IMR-90 (cell line): Measurements from ENCODE around the gene RABL2B. TPM values are rescaled to one million over a fixed set of nuclear protein-coding genes. Genes with fewer than 3 reads are reported as not detected.

Source experiments
- ATAC-seq: fragments of 200-7000 bp; cut with Tn5 transposase; 2 replicates; pipeline ENCODE4 v1.9.1; 2020; ENCODE audit warnings: low read depth, mild to moderate bottlenecking, moderate library complexity
- BruUV-seq: library from RNA; stranded (reverse); fragments of 400-500 nt; replicated peaks from 2 replicates; lab custom pipeline; 2021; lab: Mats Ljungman, UMichigan
- CTCF ChIA-PET: fragments of 300-600 bp; formaldehyde crosslinking; extraction: SDS; loops from one replicate; lab custom pipeline; 2021; ENCODE audit warnings: antibody characterized with exemption; lab: Yijun Ruan, JAX
- POLR2A ChIA-PET: fragments of 300-600 bp; sonication (Branson Sonifier 250); formaldehyde crosslinking; loops from one replicate; lab custom pipeline; 2022; ENCODE audit warnings: antibody characterized with exemption; ENCODE audit not compliant: unreplicated experiment; lab: Charles Lee
- DNase-seq: peaks from one replicate; pipeline ENCODE4 v3.0.0; 2013
- H2AFZ ChIP-seq: replicated peaks from 2 replicates; pipeline ENCODE3; 2013; ENCODE audit warnings: low read length, mild to moderate bottlenecking; ENCODE audit not compliant: poor library complexity
- H2AK5ac ChIP-seq: 2 replicates; pipeline ENCODE4 v1.6.1; 2013; ENCODE audit warnings: low read depth, low read length, inconsistent platforms
- H2AK9ac ChIP-seq: replicated peaks from 2 replicates; pipeline ENCODE3; 2013; ENCODE audit warnings: mild to moderate bottlenecking, low read depth, low read length, moderate library complexity; ENCODE audit not compliant: poor library complexity
- H2BK120ac ChIP-seq: 2 replicates; pipeline ENCODE4 v1.6.1; 2013; ENCODE audit warnings: low read depth, low read length, inconsistent platforms
- H2BK15ac ChIP-seq: 3 replicates; pipeline ENCODE4 v1.6.1; 2013; ENCODE audit warnings: low read depth, low read length, inconsistent platforms
- H2BK20ac ChIP-seq: 2 replicates; pipeline ENCODE4 v1.6.1; 2013; ENCODE audit warnings: low read depth, mild to moderate bottlenecking, inconsistent platforms, low read length, moderate library complexity
- H2BK5ac ChIP-seq: 2 replicates; pipeline ENCODE4 v1.6.1; 2013; ENCODE audit warnings: mild to moderate bottlenecking, low read depth, low read length, inconsistent platforms; ENCODE audit not compliant: poor library complexity, severe bottlenecking
- H3K14ac ChIP-seq: replicated peaks from 2 replicates; pipeline ENCODE4 v1.6.1; 2013; ENCODE audit warnings: low read depth, low read length, inconsistent platforms
- H3K18ac ChIP-seq: 2 replicates; pipeline ENCODE4 v1.6.1; 2013; ENCODE audit warnings: low read depth, low read length, control low read depth
- H3K23ac ChIP-seq: 2 replicates; pipeline ENCODE4 v1.6.1; 2013; ENCODE audit warnings: low read depth, low read length, inconsistent platforms
- H3K27ac ChIP-seq: 2 replicates; pipeline ENCODE4 v1.5.1; 2013; ENCODE audit warnings: mild to moderate bottlenecking, control low read depth, low read length; ENCODE audit not compliant: insufficient read depth
- H3K27me3 ChIP-seq: 2 replicates; pipeline ENCODE4 v1.6.1; 2013; ENCODE audit warnings: low read length; ENCODE audit not compliant: control insufficient read depth, insufficient read depth
- H3K36me3 ChIP-seq: 2 replicates; pipeline ENCODE4 v1.6.1; 2013; ENCODE audit warnings: low read length, mixed read lengths; ENCODE audit not compliant: control insufficient read depth, insufficient read depth
- H3K4ac ChIP-seq: 2 replicates; pipeline ENCODE4 v1.6.1; 2013; ENCODE audit warnings: low read depth, low read length, inconsistent platforms
- H3K4me1 ChIP-seq: 2 replicates; pipeline ENCODE4 v1.6.1; 2013; ENCODE audit warnings: low read length, mixed read lengths; ENCODE audit not compliant: control insufficient read depth, insufficient read depth
- H3K4me2 ChIP-seq: 2 replicates; pipeline ENCODE4 v1.6.1; 2013; ENCODE audit warnings: low read depth, mild to moderate bottlenecking, control low read depth, low read length, moderate library complexity
- H3K4me3 ChIP-seq: 2 replicates; pipeline ENCODE4 v1.5.1; 2013; ENCODE audit warnings: low read depth, mild to moderate bottlenecking, control low read depth, low read length, moderate library complexity; ENCODE audit not compliant: insufficient read depth
- H3K56ac ChIP-seq: 2 replicates; pipeline ENCODE4 v1.6.1; 2013; ENCODE audit warnings: low read length, inconsistent platforms; ENCODE audit not compliant: insufficient read depth; ENCODE audit errors: extremely low read depth
- H3K79me1 ChIP-seq, 2 experiments: 2 replicates each; pipeline ENCODE4 v1.6.1; 2013; ENCODE audit warnings: low read length in 2 of 2, inconsistent platforms in 1 of 2, low read depth in 1 of 2
- H3K9ac ChIP-seq: 2 replicates; pipeline ENCODE4 v1.6.1; 2013; ENCODE audit warnings: low read depth, low read length, control low read depth
- H3K9me1 ChIP-seq: 2 replicates; pipeline ENCODE4 v1.6.1; 2013; ENCODE audit warnings: low read length, inconsistent platforms; ENCODE audit not compliant: insufficient read depth
- H3K9me3 ChIP-seq: 2 replicates; pipeline ENCODE4 v1.6.1; 2013; ENCODE audit warnings: low read length; ENCODE audit not compliant: control insufficient read depth, insufficient read depth
- H4K20me1 ChIP-seq: 2 replicates; pipeline ENCODE4 v1.6.1; 2013; ENCODE audit warnings: low read length, inconsistent platforms; ENCODE audit not compliant: insufficient read depth
- H4K5ac ChIP-seq: 2 replicates; pipeline ENCODE4 v1.6.1; 2013; ENCODE audit warnings: mild to moderate bottlenecking, low read depth, low read length, control low read depth
- H4K8ac ChIP-seq, 2 experiments: 2 replicates each; pipeline ENCODE4 v1.6.1; 2013; ENCODE audit warnings: low read depth in 2 of 2, low read length in 2 of 2, control low read depth in 1 of 2, inconsistent platforms in 1 of 2
- H4K91ac ChIP-seq: 2 replicates; pipeline ENCODE4 v1.6.1; 2013; ENCODE audit warnings: low read depth, low read length, inconsistent platforms; ENCODE audit not compliant: insufficient read depth
- BHLHE40 ChIP-seq: fragments of 150-350 bp; IDR thresholded peaks from 2 replicates; pipeline ENCODE4 v1.6.1; 2016; ENCODE audit warnings: mild to moderate bottlenecking, low read depth, low read length
- CEBPB ChIP-seq: IDR thresholded peaks from 2 replicates; pipeline ENCODE4 v1.6.1; 2012; ENCODE audit warnings: low read depth, low read length, improper control_type of control experiment
- CHD1 ChIP-seq: IDR thresholded peaks from 2 replicates; pipeline ENCODE4 v1.6.1; 2012; ENCODE audit warnings: low read depth, low read length, improper control_type of control experiment
- CTCF ChIP-seq: conservative IDR thresholded peaks from 2 replicates; pipeline ENCODE4 v1.5.1; 2012; ENCODE audit warnings: mild to moderate bottlenecking, low read depth, low read length, improper control_type of control experiment
- ELK1 ChIP-seq: fragments of 150-350 bp; IDR thresholded peaks from 2 replicates; pipeline ENCODE4 v1.6.1; 2016; ENCODE audit warnings: low read depth, mild to moderate bottlenecking, low read length, moderate library complexity, borderline replicate concordance
- FOS ChIP-seq: fragments of 150-350 bp; IDR thresholded peaks from 2 replicates; pipeline ENCODE4 v1.6.1; 2016; ENCODE audit warnings: low read depth, low read length
- MAFK ChIP-seq: IDR thresholded peaks from 2 replicates; pipeline ENCODE4 v1.6.1; 2012; ENCODE audit warnings: low read depth, low read length, improper control_type of control experiment
- MAZ ChIP-seq: IDR thresholded peaks from 2 replicates; pipeline ENCODE4 v1.6.1; 2012; ENCODE audit warnings: low read depth, mild to moderate bottlenecking, low read length, improper control_type of control experiment, moderate library complexity, borderline replicate concordance
- MXI1 ChIP-seq: IDR thresholded peaks from 2 replicates; pipeline ENCODE4 v1.6.1; 2012; ENCODE audit warnings: low read depth, mild to moderate bottlenecking, low read length, moderate library complexity, borderline replicate concordance
- NFE2L2 ChIP-seq: fragments of 150-350 bp; IDR thresholded peaks from 2 replicates; pipeline ENCODE4 v1.6.1; 2016; ENCODE audit warnings: low read depth, mild to moderate bottlenecking, low read length
- POLR2A ChIP-seq: IDR thresholded peaks from 2 replicates; pipeline ENCODE4 v1.6.1; 2012; ENCODE audit warnings: mild to moderate bottlenecking, low read depth, low read length
- RAD21 ChIP-seq: IDR thresholded peaks from 2 replicates; pipeline ENCODE4 v1.6.1; 2012; ENCODE audit warnings: low read length, improper control_type of control experiment
- RCOR1 ChIP-seq: IDR thresholded peaks from 2 replicates; pipeline ENCODE4 v1.6.1; 2012; ENCODE audit warnings: mild to moderate bottlenecking, low read length, improper control_type of control experiment; ENCODE audit not compliant: insufficient replicate concordance
- RFX5 ChIP-seq: IDR thresholded peaks from 2 replicates; pipeline ENCODE4 v1.8.0; 2012; ENCODE audit warnings: low read depth, mild to moderate bottlenecking, low read length, moderate library complexity
- USF2 ChIP-seq: fragments of 150-350 bp; IDR thresholded peaks from 2 replicates; pipeline ENCODE4 v1.6.1; 2017; ENCODE audit warnings: mild to moderate bottlenecking, antibody characterized with exemption, low read length, low read depth
- WGBS, 2 experiments: methylation state at CpG; one replicate each; pipeline versions ENCODE4 v1.1.5 to v1.1.7; 2013; ENCODE audit warnings: missing lambda C conversion rate in 2 of 2; ENCODE audit not compliant: insufficient read length in 1 of 2; ENCODE audit errors: extremely low coverage in 2 of 2; 5-methylcytosine and 5-hydroxymethylcytosine counted together
- dilution Hi-C: fragments of 300-500 bp; cut with HindIII; formaldehyde crosslinking; loops from one replicate; pipeline ENCODE4 v1.14.3; 2018; ENCODE audit warnings: low sequenced_read_pairs; ENCODE audit not compliant: unreplicated experiment
- in situ Hi-C: fragments of 300-500 bp; cut with MboI; formaldehyde crosslinking; loops from 3 replicates; pipeline ENCODE4 v1.14.3; 2019; ENCODE audit warnings: low sequenced_read_pairs, inconsistent platforms, mixed read lengths
- intact Hi-C: fragments of 100-400 bp; cut with micrococcal nuclease; formaldehyde crosslinking; loops from 2 replicates; pipeline ENCODE4 v1.10.0; 2022
- polyA plus RNA-seq, 3 experiments: library from polyadenylated mRNA; depleted of rRNA; stranded (reverse); fragments of >200 nt; gene quantifications; 2 replicates each; pipeline ENCODE4 v1.2.3, GENCODE V29; 2012; ENCODE audit warnings: low replicate concordance in 1 of 3
- total RNA-seq: library from RNA; depleted of rRNA; stranded (reverse); fragments of >200 nt; gene quantifications from 2 replicates; pipeline ENCODE4 v1.2.3, GENCODE V29; 2012

The RABL2B gene
- total and polyA plus RNA-seq, 2 of the 4 experiments (the other 2 are of a cell fraction) = 8.4 to 23.3 TPM

GRCh38 chr22:50730013-50730891 is 53.2 kb downstream of the RABL2B start:
- Histone ChIP-seq H3K18ac (no peak overlapping the region), H2AK9ac (peak overlapping the region; percentile 33), H3K27ac (no peak overlapping the region), H3K9ac (no peak overlapping the region), H2AFZ (no peak overlapping the region), H3K36me3 (peaks cover 7% of the 10 kb centered on the region), H3K9me3 (no peaks in the 10 kb centered on the region), H3K4me1 (peaks cover 7% of the 10 kb centered on the region), H2BK120ac (no peak overlapping the region), H4K8ac (no peak overlapping the region), H3K4me2 (no peak overlapping the region), H2BK15ac (no peak overlapping the region), H2BK20ac (no peak overlapping the region), H3K9me1 (no peaks in the 10 kb centered on the region), H4K91ac (no peak overlapping the region), H4K20me1 (peaks cover 8% of the 10 kb centered on the region), H3K79me1 (no peaks in the 10 kb centered on the region), H3K56ac (no peak overlapping the region), H3K27me3 (no peaks in the 10 kb centered on the region; the same call in 1 of the 2 replicates), H3K14ac (no peak overlapping the region), H3K23ac (no peak overlapping the region), H4K5ac (no peak overlapping the region), H3K4ac (no peak overlapping the region), H3K4me3 (no peak overlapping the region), H2AK5ac (no peak overlapping the region), H2BK5ac (no peak overlapping the region)
- in situ Hi-C loops (no loop called here), dilution Hi-C loops (no loop called here), intact Hi-C loops (no loop called here)
- no TSS peak for BruUV-seq
- TF ChIP-seq NFE2L2 (no peak), FOS (no peak), RFX5 (no peak), ELK1 (no peak), BHLHE40 (no peak), MAFK (no peak), RCOR1 (no peak), MXI1 (no peak), CTCF (no peak), RAD21 (no peak), MAZ (no peak), CEBPB (no peak), USF2 (no peak), CHD1 (no peak), POLR2A (no peak)
- 80% methylated on average over 12 of the region's 54 CpGs; no CpG with 5 or more reads in 1 of the 2 experiments for WGBS, 2 experiments
- CTCF ChIA-PET = no interaction called here
- POLR2A ChIA-PET = no interaction called here
- DNase-seq = no peak
- no peak for ATAC-seq
